Ovary (tissue), 9 donors: ENCODE data around the gene SLC22A23. TPM values are rescaled to one million over a fixed set of nuclear protein-coding genes. Genes with fewer than 3 reads are reported as not detected.

Experiments used
- DNase-seq, 5 donors: peaks; one replicate each; pipeline ENCODE4 v3.0.0-alpha.2; 2019 to 2020
- H3K27ac ChIP-seq, 2 donors: fragments of 200-600 bp; one replicate each; pipeline versions ENCODE4 v1.5.1 to v1.8.0; 2019 to 2022
- H3K27me3 ChIP-seq: fragments of 200-600 bp; one replicate; pipeline ENCODE4 v1.8.0; 2022
- H3K36me3 ChIP-seq: fragments of 200-600 bp; sonication (generic); one replicate; pipeline ENCODE4 v1.5.1; 2019
- H3K4me1 ChIP-seq: one replicate; pipeline ENCODE4 v1.8.1; 2013; ENCODE audit warnings: mild to moderate bottlenecking, moderate library complexity; ENCODE audit not compliant: insufficient read depth
- H3K4me3 ChIP-seq: fragments of 200-600 bp; sonication (generic); one replicate; pipeline ENCODE4 v1.5.1; 2017
- H3K9me3 ChIP-seq, 2 donors: fragments of 200-600 bp in 1 of 2; sonication (generic) in 1 of 2; one replicate each; pipeline versions ENCODE4 v1.5.1 to v1.8.1; 2013 to 2019; ENCODE audit warnings: mild to moderate bottlenecking in 1 of 2, moderate library complexity in 1 of 2
- CTCF ChIP-seq, 3 donors: fragments of 450-650 bp in 2 of 3; fragments of 200-600 bp in 1 of 3; IDR thresholded peaks; one replicate each; pipeline versions ENCODE4 v1.5.1 to v1.8.0; 2016 to 2022; ENCODE audit warnings: antibody characterized with exemption in 3 of 3, mild to moderate bottlenecking in 1 of 3
- EP300 ChIP-seq: sonication (generic); formaldehyde crosslinking; IDR thresholded peaks from one replicate; pipeline ENCODE4 v1.6.1; 2017; ENCODE audit warnings: antibody characterized with exemption
- POLR2A ChIP-seq: fragments of 450-650 bp; IDR thresholded peaks from one replicate; pipeline ENCODE4 v1.6.1; 2017; ENCODE audit warnings: antibody characterized with exemption, mild to moderate bottlenecking, moderate library complexity
- WGBS, 3 donors: extraction: QIAGEN DNeasy Blood & Tissue Kit in 1 of 3; methylation state at CpG; one replicate each; pipeline versions ENCODE4 v1.1.5 to v1.1.7; 2013 to 2017; 5-methylcytosine and 5-hydroxymethylcytosine counted together
- intact Hi-C, 4 donors: fragments of 100-400 bp; cut with DNase I; formaldehyde crosslinking; loops; one replicate each; pipeline versions ENCODE4 v1.11.0 to v1.15.1; 2022 to 2023
- polyA plus RNA-seq, 2 donors: library from polyadenylated mRNA; stranded (reverse); fragments of 200-250 nt in 1 of 2; fragments of 350-450 nt in 1 of 2; fragmentation: Illumina TruSeq in 1 of 2; extraction: RNeasy Lipid Tissue Mini Kit (QIAGEN cat#74804) in 1 of 2; gene quantifications; one replicate each; pipeline ENCODE4 v1.2.3, GENCODE V29; 2013 to 2014
- total RNA-seq, 7 donors: library from RNA; depleted of rRNA in 2 of 7; stranded (reverse); fragments of >200 nt in 2 of 7; fragmentation: NEBNext Ultra II Directional in 3 of 7; extraction: Animal tissue kit (Norgen Biotek cat#: 25700) in 3 of 7; gene quantifications; one replicate each; pipeline versions ENCODE4 v1.1.0 to v1.2.4, GENCODE V29; 2016 to 2023
- donor health status: DM: no; HTN: no; CAD: no; lungs with moderate emphysema.
- donor health status: DM: no; HTN: no; CAD: no.
- donor health status: Bipolar disorder and iron deficiency.
- donor health status: DM: yes; HTN: yes; CAD: no.
- donor health status: DM: no; HTN: no; CAD: no.
- donor health status: DM: yes; HTN: yes; CAD: no.

The SLC22A23 gene
- total and polyA plus RNA-seq, 9 donors: 2.3 to 31.0 (median 5.2) TPM

- no peak overlapping the region for H3K27ac ChIP-seq
- no peak for TF ChIP-seq CTCF (IDR thresholded peaks at IDR 0.05)
- no peak for TF ChIP-seq EP300
- no peak for TF ChIP-seq POLR2A
- no peaks in the 10 kb centered on the region for H3K27me3 ChIP-seq
- no peak for DNase-seq
- intact Hi-C loops: loop anchor here in 1 of 4 donors (10.0 kb wide), 1 partner anchor 108 kb away; no protein-coding TSS in a partner anchor
- H3K36me3 ChIP-seq: no peaks in the 10 kb centered on the region
- no peaks in the 10 kb centered on the region for H3K9me3 ChIP-seq
- H3K4me3 ChIP-seq: no peak overlapping the region
- no peaks in the 10 kb centered on the region for H3K4me1 ChIP-seq
- 83 to 90% (median 87%) methylated on average over 8 of the region's 8 CpGs for WGBS, 3 donors
Measured at GRCh38 chr6:3412779-3413500, 43.9 kb downstream of the SLC22A23 start.

GRCh38 chr6:3411967-3412778 lies 44.7 kb downstream of the SLC22A23 start:
- no peak overlapping the region for H3K27ac ChIP-seq
- no peaks in the 10 kb centered on the region for H3K36me3 ChIP-seq
- H3K4me1 ChIP-seq: no peaks in the 10 kb centered on the region
- H3K9me3 ChIP-seq: no peaks in the 10 kb centered on the region
- H3K4me3 ChIP-seq: no peak overlapping the region
- DNase-seq: no peak
- H3K27me3 ChIP-seq: no peaks in the 10 kb centered on the region
- 90 to 91% (median 90%) methylated on average over 11 of the region's 11 CpGs for WGBS, 3 donors
- TF ChIP-seq POLR2A: no peak
- no peak for TF ChIP-seq CTCF (IDR thresholded peaks at IDR 0.05)
- TF ChIP-seq EP300: no peak
- intact Hi-C loops: loop anchor here in 1 of 4 donors (10.0 kb wide), 1 partner anchor 107 kb away; no protein-coding TSS in a partner anchor

GRCh38 chr6:3410385-3411360 lies 46.2 kb downstream of the SLC22A23 start:
- intact Hi-C loops: loop anchor here in 1 of 4 donors (10.0 kb wide), 1 partner anchor 106 kb away; no protein-coding TSS in a partner anchor
- no peak overlapping the region for H3K27ac ChIP-seq

More at GRCh38 chr6:3410385-3411360, 46.2 kb downstream of the SLC22A23 start:
- H3K4me1 ChIP-seq: no peaks in the 10 kb centered on the region
- no peaks in the 10 kb centered on the region for H3K9me3 ChIP-seq
- peak in 2 of 5 donors; percentile 42 to 47 for DNase-seq
- H3K27me3 ChIP-seq: no peaks in the 10 kb centered on the region
- WGBS, 3 donors: 69 to 72% (median 70%) methylated on average over 15 of the region's 15 CpGs
- TF ChIP-seq CTCF (IDR thresholded peaks at IDR 0.05): no peak
- TF ChIP-seq EP300: no peak
- no peak for TF ChIP-seq POLR2A
- H3K4me3 ChIP-seq: no peak overlapping the region
- H3K36me3 ChIP-seq: no peaks in the 10 kb centered on the region
